ENCODE results near the gene SERPINA9. TPM values are rescaled to one million over a fixed set of nuclear protein-coding genes. Genes with fewer than 3 reads are reported as not detected.

SERPINA9 gene
- polyA plus RNA-seq, 4 donors: 0.64 TPM; not detected in 3

GRCh38 chr14:94499673-94500072 is 23.7 kb upstream of the SERPINA9 start:
- no peaks in the 10 kb centered on the region for H3K4me1 ChIP-seq (ENCODE audit: control insufficient read depth in 3 of 3, insufficient read depth in 2 of 3, low read depth in 1 of 3, low read length in 2 of 3)
- H3K27me3 ChIP-seq (ENCODE audit: control insufficient read depth in 3 of 3, insufficient read depth in 3 of 3, low read length in 3 of 3): peaks cover 0 to 3% (median 0%) of the 10 kb centered on the region in 3 donors
- H3K4me3 ChIP-seq (ENCODE audit: low read depth in 1 of 3, low read length in 3 of 3): no peak overlapping the region
- H3K36me3 ChIP-seq (ENCODE audit: control insufficient read depth in 3 of 3, insufficient read depth in 2 of 3, low read depth in 1 of 3, low read length in 3 of 3): no peaks in the 10 kb centered on the region
- FAIRE-seq (no peak), DNase-seq (no peak)
- WGBS, 3 donors: 50 to 79% (median 60%) methylated on average over 2 of the region's 2 CpGs
- H3K9me3 ChIP-seq (ENCODE audit: control insufficient read depth in 2 of 2, insufficient read depth in 1 of 2, low read depth in 1 of 2, low read length in 1 of 2): no peaks in the 10 kb centered on the region
- no peak overlapping the region for H3K27ac ChIP-seq (ENCODE audit: low read depth in 1 of 3, low read length in 2 of 3)

- FAIRE-seq (no peak), DNase-seq (no peak)
- Histone ChIP-seq H3K4me3 (ENCODE audit: low read depth in 1 of 3, low read length in 3 of 3) (no peak overlapping the region), H3K4me1 (ENCODE audit: control insufficient read depth in 3 of 3, insufficient read depth in 2 of 3, low read depth in 1 of 3, low read length in 2 of 3) (no peaks in the 10 kb centered on the region), H3K27ac (ENCODE audit: low read depth in 1 of 3, low read length in 2 of 3) (no peak overlapping the region), H3K27me3 (ENCODE audit: control insufficient read depth in 3 of 3, insufficient read depth in 3 of 3, low read length in 3 of 3) (peaks cover 0 to 3% (median 0%) of the 10 kb centered on the region in 3 donors), H3K9me3 (ENCODE audit: control insufficient read depth in 2 of 2, insufficient read depth in 1 of 2, low read depth in 1 of 2, low read length in 1 of 2) (no peaks in the 10 kb centered on the region), H3K36me3 (ENCODE audit: control insufficient read depth in 3 of 3, insufficient read depth in 2 of 3, low read depth in 1 of 3, low read length in 3 of 3) (no peaks in the 10 kb centered on the region)
- 78 to 86% (median 85%) methylated on average over 3 of the region's 3 CpGs for WGBS, 3 donors
Observed at GRCh38 chr14:94498215-94498614, 22.2 kb upstream of the SERPINA9 start.

GRCh38 chr14:94494085-94494484 is 18.1 kb upstream of the SERPINA9 start:
- Histone ChIP-seq H3K27ac (ENCODE audit: low read depth in 1 of 3, low read length in 2 of 3) (no peak overlapping the region), H3K4me1 (ENCODE audit: control insufficient read depth in 3 of 3, insufficient read depth in 2 of 3, low read depth in 1 of 3, low read length in 2 of 3) (no peaks in the 10 kb centered on the region), H3K36me3 (ENCODE audit: control insufficient read depth in 3 of 3, insufficient read depth in 2 of 3, low read depth in 1 of 3, low read length in 3 of 3) (no peaks in the 10 kb centered on the region), H3K4me3 (ENCODE audit: low read depth in 1 of 3, low read length in 3 of 3) (no peak overlapping the region), H3K27me3 (ENCODE audit: control insufficient read depth in 3 of 3, insufficient read depth in 3 of 3, low read length in 3 of 3) (peaks cover 0 to 3% (median 0%) of the 10 kb centered on the region in 3 donors), H3K9me3 (ENCODE audit: control insufficient read depth in 2 of 2, insufficient read depth in 1 of 2, low read depth in 1 of 2, low read length in 1 of 2) (no peaks in the 10 kb centered on the region)
- WGBS, 3 donors: 49 to 71% (median 60%) methylated on average over 4 of the region's 4 CpGs
- no peak for FAIRE-seq
- no peak for DNase-seq

- H3K27me3 ChIP-seq (ENCODE audit: control insufficient read depth in 3 of 3, insufficient read depth in 3 of 3, low read length in 3 of 3): peaks cover 0 to 3% (median 3%) of the 10 kb centered on the region in 3 donors
- DNase-seq: no peak
- no peak overlapping the region for H3K4me3 ChIP-seq (ENCODE audit: low read depth in 1 of 3, low read length in 3 of 3)
- peaks cover 0 to under 1% (median 0%) of the 10 kb centered on the region in 3 donors for H3K4me1 ChIP-seq (ENCODE audit: control insufficient read depth in 3 of 3, insufficient read depth in 2 of 3, low read depth in 1 of 3, low read length in 2 of 3)
- 44 to 58% (median 51%) methylated on average over 4 of the region's 4 CpGs for WGBS, 3 donors
- FAIRE-seq: no peak
- no peak overlapping the region for H3K27ac ChIP-seq (ENCODE audit: low read depth in 1 of 3, low read length in 2 of 3)
- no peaks in the 10 kb centered on the region for H3K9me3 ChIP-seq (ENCODE audit: control insufficient read depth in 2 of 2, insufficient read depth in 1 of 2, low read depth in 1 of 2, low read length in 1 of 2)
- no peaks in the 10 kb centered on the region for H3K36me3 ChIP-seq (ENCODE audit: control insufficient read depth in 3 of 3, insufficient read depth in 2 of 3, low read depth in 1 of 3, low read length in 3 of 3)
Observed at GRCh38 chr14:94491511-94491910, 15.5 kb upstream of the SERPINA9 start.

- Histone ChIP-seq H3K27ac (ENCODE audit: low read depth in 1 of 3, low read length in 2 of 3) (no peak overlapping the region), H3K4me1 (ENCODE audit: control insufficient read depth in 3 of 3, insufficient read depth in 2 of 3, low read depth in 1 of 3, low read length in 2 of 3) (peaks cover 0 to 3% (median 0%) of the 10 kb centered on the region in 3 donors), H3K9me3 (ENCODE audit: control insufficient read depth in 2 of 2, insufficient read depth in 1 of 2, low read depth in 1 of 2, low read length in 1 of 2) (no peaks in the 10 kb centered on the region), H3K36me3 (ENCODE audit: control insufficient read depth in 3 of 3, insufficient read depth in 2 of 3, low read depth in 1 of 3, low read length in 3 of 3) (no peaks in the 10 kb centered on the region), H3K27me3 (ENCODE audit: control insufficient read depth in 3 of 3, insufficient read depth in 3 of 3, low read length in 3 of 3) (peaks cover 0 to 5% (median 3%) of the 10 kb centered on the region in 3 donors), H3K4me3 (ENCODE audit: low read depth in 1 of 3, low read length in 3 of 3) (no peak overlapping the region)
- FAIRE-seq (no peak), DNase-seq (no peak)
- WGBS, 3 donors: 65 to 67% (median 66%) methylated on average over 11 of the region's 11 CpGs
Observed at GRCh38 chr14:94489336-94489735, 13.3 kb upstream of the SERPINA9 start.

GRCh38 chr14:94486883-94487282 is 10.9 kb upstream of the SERPINA9 start:
- Histone ChIP-seq H3K9me3 (ENCODE audit: control insufficient read depth in 2 of 2, insufficient read depth in 1 of 2, low read depth in 1 of 2, low read length in 1 of 2) (peaks cover 0 to 2% of the 10 kb centered on the region in 2 donors), H3K27me3 (ENCODE audit: control insufficient read depth in 3 of 3, insufficient read depth in 3 of 3, low read length in 3 of 3) (peaks cover 0 to 5% (median 3%) of the 10 kb centered on the region in 3 donors), H3K4me3 (ENCODE audit: low read depth in 1 of 3, low read length in 3 of 3) (no peak overlapping the region), H3K27ac (ENCODE audit: low read depth in 1 of 3, low read length in 2 of 3) (no peak overlapping the region), H3K4me1 (ENCODE audit: control insufficient read depth in 3 of 3, insufficient read depth in 2 of 3, low read depth in 1 of 3, low read length in 2 of 3) (peaks cover 0 to 3% (median 0%) of the 10 kb centered on the region in 3 donors), H3K36me3 (ENCODE audit: control insufficient read depth in 3 of 3, insufficient read depth in 2 of 3, low read depth in 1 of 3, low read length in 3 of 3) (no peaks in the 10 kb centered on the region)
- WGBS, 3 donors: 28 to 41% (median 40%) methylated on average over 5 of the region's 5 CpGs
- no peak for DNase-seq
- FAIRE-seq: no peak

DNA sequence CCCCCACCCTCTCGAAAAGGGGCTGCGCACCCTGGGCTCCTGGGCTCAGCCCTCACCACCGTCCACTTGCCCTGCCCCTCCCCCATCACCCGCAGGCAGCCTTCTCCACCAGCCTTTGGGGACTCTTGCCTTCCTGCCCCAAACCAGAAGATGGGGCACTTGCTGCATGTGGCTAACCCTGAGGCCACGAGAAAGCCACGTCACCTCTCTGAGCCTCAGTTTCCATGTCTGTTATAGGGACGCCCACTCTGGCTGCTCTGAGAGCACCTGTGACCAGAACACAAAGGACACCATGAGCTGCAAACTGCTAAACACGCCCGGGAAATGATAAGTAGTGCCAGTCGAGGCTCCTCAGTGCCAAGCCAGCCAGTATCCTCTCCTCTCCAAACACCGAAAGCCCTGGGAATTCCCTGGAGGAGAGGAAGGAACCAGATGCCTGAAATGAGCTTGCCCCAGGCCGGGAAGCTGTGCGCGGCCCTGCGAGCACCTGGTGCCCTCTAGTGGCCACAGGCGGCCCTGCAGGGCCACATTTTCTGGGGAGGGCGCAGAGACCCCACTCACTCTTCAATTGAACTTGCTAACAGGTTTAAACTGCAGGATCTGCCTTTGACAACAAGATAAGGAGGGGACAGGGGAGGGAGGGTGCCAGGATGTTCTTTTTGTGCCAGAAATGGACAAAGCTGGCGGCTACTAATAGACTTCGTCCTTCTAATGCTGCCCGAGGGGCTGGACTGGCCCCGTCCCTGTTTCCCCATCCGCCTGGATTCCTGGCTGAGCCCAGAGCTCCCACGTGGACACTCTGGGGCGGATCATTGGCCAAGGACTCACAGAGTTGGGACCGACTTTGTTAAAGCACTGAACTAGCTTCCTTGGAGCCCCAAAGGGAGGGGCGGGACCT is 10.2 kb upstream of the SERPINA9 start:
- H3K4me3 ChIP-seq (ENCODE audit: low read depth in 1 of 3, low read length in 3 of 3): no peak overlapping the region
- peaks cover 0 to 3% (median 0%) of the 10 kb centered on the region in 3 donors for H3K4me1 ChIP-seq (ENCODE audit: control insufficient read depth in 3 of 3, insufficient read depth in 2 of 3, low read depth in 1 of 3, low read length in 2 of 3)
- DNase-seq (peak; percentile 13 to 62), FAIRE-seq (no peak)
- peaks cover 0 to 2% of the 10 kb centered on the region in 2 donors for H3K9me3 ChIP-seq (ENCODE audit: control insufficient read depth in 2 of 2, insufficient read depth in 1 of 2, low read depth in 1 of 2, low read length in 1 of 2)
- WGBS, 3 donors: 16 to 19% (median 18%) methylated on average over 26 of the region's 26 CpGs
- H3K27me3 ChIP-seq (ENCODE audit: control insufficient read depth in 3 of 3, insufficient read depth in 3 of 3, low read length in 3 of 3): peaks cover 0 to 5% (median 3%) of the 10 kb centered on the region in 3 donors
- H3K36me3 ChIP-seq (ENCODE audit: control insufficient read depth in 3 of 3, insufficient read depth in 2 of 3, low read depth in 1 of 3, low read length in 3 of 3): no peaks in the 10 kb centered on the region
- H3K27ac ChIP-seq (ENCODE audit: low read depth in 1 of 3, low read length in 2 of 3): no peak overlapping the region

DNA sequence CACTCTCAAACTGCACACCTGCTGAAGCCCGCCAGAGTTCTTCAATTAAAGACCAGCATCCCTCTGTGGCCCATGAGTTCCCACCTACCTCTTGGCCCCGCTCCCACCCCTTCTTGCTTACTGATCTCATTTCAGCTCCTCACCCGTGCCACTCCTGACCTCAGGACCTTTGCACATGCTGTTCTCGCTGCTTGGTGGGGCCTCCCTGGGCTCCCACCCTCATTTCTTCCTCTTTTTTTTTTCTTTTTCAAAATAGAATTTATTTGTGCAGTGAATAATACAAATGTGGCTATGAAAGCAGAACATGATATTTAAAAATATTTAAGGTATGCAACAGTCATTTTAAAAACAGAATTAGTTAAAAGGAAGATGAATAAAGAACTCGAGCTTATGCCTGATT is 8.5 kb upstream of the SERPINA9 start:
- FAIRE-seq: no peak
- H3K9me3 ChIP-seq (ENCODE audit: control insufficient read depth in 2 of 2, insufficient read depth in 1 of 2, low read depth in 1 of 2, low read length in 1 of 2): peaks cover 0 to 6% of the 10 kb centered on the region in 2 donors
- peaks cover 0 to 5% (median 3%) of the 10 kb centered on the region in 3 donors for H3K27me3 ChIP-seq (ENCODE audit: control insufficient read depth in 3 of 3, insufficient read depth in 3 of 3, low read length in 3 of 3)
- WGBS, 3 donors: 80 to 84% (median 83%) methylated on average over 5 of the region's 5 CpGs
- H3K4me3 ChIP-seq (ENCODE audit: low read depth in 1 of 3, low read length in 3 of 3): no peak overlapping the region
- DNase-seq: no peak
- peaks cover 0 to 3% (median 0%) of the 10 kb centered on the region in 3 donors for H3K4me1 ChIP-seq (ENCODE audit: control insufficient read depth in 3 of 3, insufficient read depth in 2 of 3, low read depth in 1 of 3, low read length in 2 of 3)
- no peak overlapping the region for H3K27ac ChIP-seq (ENCODE audit: low read depth in 1 of 3, low read length in 2 of 3)
- H3K36me3 ChIP-seq (ENCODE audit: control insufficient read depth in 3 of 3, insufficient read depth in 2 of 3, low read depth in 1 of 3, low read length in 3 of 3): no peaks in the 10 kb centered on the region
